ENCODE measurements around the gene RAMACL. TPM values are rescaled to one million over a fixed set of nuclear protein-coding genes. Genes with fewer than 3 reads are reported as not detected.

The RAMACL gene
- total RNA-seq, 2 experiments from 2014 or later, result 0.44 to 0.48 TPM

DNA sequence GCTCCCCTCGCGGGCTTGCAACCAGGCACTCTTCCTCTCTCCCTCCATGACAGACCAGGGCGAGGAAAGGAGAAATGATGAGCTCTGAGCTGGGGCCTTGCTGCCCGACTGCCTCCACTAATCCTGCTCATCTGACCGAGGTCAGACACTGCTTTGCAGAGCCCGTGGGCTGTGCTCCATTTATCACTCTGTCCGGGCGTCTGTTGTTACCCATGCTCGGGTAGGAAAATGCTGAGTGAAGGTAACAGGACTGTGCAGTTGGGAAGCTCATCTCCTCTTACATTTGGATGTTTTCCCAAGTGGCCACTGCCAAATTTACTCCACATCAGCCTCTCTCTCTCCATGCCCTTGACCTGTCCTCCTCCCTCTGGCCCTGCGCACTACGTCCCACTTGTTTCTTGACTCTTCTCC is 26.0 kb upstream of the RAMACL start:
- no peaks in the 10 kb centered on the region for H3K27me3 Mint-ChIP-seq
- no peak overlapping the region for H3K27ac Mint-ChIP-seq
- no peaks in the 10 kb centered on the region for H3K4me1 Mint-ChIP-seq
- POLR2A ChIA-PET, result interaction anchor here (0.6 kb wide), 1 partner anchor 87 kb away, joined by 3 read pairs; no protein-coding TSS in a partner anchor
- DNase-seq, result no peak
- H3K36me3 Mint-ChIP-seq, result no peaks in the 10 kb centered on the region
- ATAC-seq (ENCODE audit: low read depth), result no peak
- no peaks in the 10 kb centered on the region for H3K9me3 Mint-ChIP-seq
- no peak overlapping the region for H3K4me3 Mint-ChIP-seq

DNA sequence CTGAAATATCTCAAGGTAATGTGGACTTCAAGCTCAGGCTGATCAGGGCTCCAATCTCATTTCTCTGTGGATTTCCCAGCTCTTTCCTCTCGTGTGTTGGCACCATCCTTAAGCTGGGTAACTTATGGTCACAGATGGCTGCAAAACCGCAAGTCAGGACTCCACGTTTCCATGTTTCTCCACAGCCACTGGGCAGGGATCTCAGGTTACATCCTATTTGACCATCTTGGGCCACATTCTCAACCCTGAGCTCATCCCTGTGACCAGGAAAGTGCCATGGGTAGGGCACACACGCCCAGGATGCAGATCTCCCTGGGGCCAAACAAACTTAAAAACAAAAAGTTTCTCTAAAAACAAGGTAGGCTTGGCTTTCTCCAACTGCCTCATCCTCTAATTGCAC is 25.2 kb upstream of the RAMACL start:
- Mint-ChIP-seq H3K4me3 (no peak overlapping the region), H3K27me3 (no peaks in the 10 kb centered on the region), H3K36me3 (no peaks in the 10 kb centered on the region), H3K4me1 (no peaks in the 10 kb centered on the region), H3K27ac (no peak overlapping the region), H3K9me3 (no peaks in the 10 kb centered on the region)
- POLR2A ChIA-PET, result no interaction called here
- no peak for ATAC-seq (ENCODE audit: low read depth)
- DNase-seq, result no peak

DNA sequence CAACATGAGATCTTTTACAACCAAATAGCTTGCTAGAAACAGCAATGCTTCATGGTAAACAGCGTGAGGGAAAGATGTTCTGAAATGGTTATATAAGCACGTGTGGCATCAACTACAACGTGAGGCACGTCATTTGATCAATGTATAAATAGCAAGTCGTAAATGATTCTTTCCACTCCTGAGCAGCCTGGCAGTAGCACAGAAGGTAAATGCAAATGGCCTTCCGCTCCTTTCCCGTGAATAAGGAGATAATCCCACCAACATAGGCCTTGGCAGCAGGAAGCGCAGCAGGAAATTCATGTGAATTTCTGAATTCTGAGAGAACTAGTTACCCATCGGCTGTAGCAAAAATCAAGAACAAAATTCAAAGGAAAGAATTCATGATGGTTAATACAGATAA is 23.6 kb upstream of the RAMACL start:
- POLR2A ChIA-PET, result no interaction called here

DNA sequence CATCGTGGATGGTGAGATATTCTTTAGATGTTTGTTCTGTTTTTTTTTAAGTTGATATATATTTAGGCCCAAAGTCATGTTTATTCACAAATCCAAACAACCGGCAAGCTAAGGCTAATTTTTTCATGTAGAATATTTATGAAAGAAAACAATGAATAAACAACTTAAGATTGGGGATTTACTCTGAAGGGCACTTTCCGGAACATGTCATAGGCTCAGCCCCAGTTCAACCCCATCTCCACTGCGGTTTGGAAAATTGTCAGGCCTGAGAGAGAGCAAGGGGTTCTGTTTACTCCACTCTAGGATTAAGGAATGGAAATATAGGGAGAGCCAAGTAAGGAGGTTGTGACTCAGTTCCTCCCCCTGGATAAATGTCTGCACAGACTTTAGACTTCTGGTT is 22.3 kb upstream of the RAMACL start:
- Mint-ChIP-seq H3K9me3 (no peaks in the 10 kb centered on the region), H3K4me3 (no peak overlapping the region), H3K4me1 (no peaks in the 10 kb centered on the region), H3K27me3 (no peaks in the 10 kb centered on the region), H3K27ac (no peak overlapping the region), H3K36me3 (no peaks in the 10 kb centered on the region)
- POLR2A ChIA-PET, result no interaction called here
- DNase-seq (no peak), ATAC-seq (ENCODE audit: low read depth) (no peak)

More for the DNA sequence above, 23.6 kb upstream of the RAMACL start:
- DNase-seq (no peak), ATAC-seq (ENCODE audit: low read depth) (no peak)
- Mint-ChIP-seq H3K27me3 (no peaks in the 10 kb centered on the region), H3K4me3 (no peak overlapping the region), H3K9me3 (no peaks in the 10 kb centered on the region), H3K36me3 (no peaks in the 10 kb centered on the region), H3K4me1 (no peaks in the 10 kb centered on the region), H3K27ac (no peak overlapping the region)

DNA sequence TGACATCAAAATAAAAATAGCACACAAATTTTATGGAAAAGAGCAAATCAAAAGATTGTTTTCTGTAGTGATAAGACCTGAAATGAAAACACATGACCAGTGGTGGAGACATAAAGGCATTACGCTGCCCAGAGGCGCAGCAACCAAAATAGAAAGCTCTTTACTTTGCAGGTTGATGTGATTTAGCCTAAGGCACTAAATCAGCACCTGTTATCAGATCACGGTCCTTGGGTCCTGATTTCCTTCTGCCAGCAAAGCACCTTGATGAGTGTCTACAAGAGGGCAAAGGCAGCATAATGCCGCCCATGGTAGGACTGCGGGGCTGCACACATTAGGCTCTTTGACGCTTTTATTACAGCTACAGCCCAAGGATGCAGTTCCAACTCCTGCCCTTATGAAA is 19.3 kb upstream of the RAMACL start:
- Mint-ChIP-seq H3K36me3 (no peaks in the 10 kb centered on the region), H3K9me3 (no peaks in the 10 kb centered on the region), H3K4me3 (no peak overlapping the region), H3K4me1 (no peaks in the 10 kb centered on the region), H3K27ac (no peak overlapping the region), H3K27me3 (no peaks in the 10 kb centered on the region)
- DNase-seq (no peak), ATAC-seq (ENCODE audit: low read depth) (no peak)
- POLR2A ChIA-PET, result no interaction called here

DNA sequence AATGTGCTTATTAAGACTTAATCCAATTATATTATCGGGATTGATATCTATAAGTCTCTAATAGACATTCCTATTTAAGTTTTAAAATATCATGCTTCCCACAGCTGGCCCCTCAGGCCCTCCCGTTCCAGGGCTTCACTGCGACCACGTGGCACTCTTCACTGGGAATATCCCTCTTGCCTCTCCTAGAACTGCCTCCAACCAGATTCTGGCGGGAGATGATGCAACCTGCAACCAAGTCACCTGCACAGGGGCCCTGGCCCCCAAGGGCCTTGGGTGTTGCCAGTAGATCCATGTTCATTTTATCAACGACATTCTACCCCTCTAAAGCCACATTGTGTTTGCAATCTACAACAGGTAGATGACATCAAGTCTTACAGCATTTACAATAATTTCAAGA is 18.4 kb upstream of the RAMACL start:
- POLR2A ChIA-PET, result no interaction called here
- no peak for ATAC-seq (ENCODE audit: low read depth)
- Mint-ChIP-seq H3K36me3 (no peaks in the 10 kb centered on the region), H3K9me3 (no peaks in the 10 kb centered on the region), H3K27ac (no peak overlapping the region), H3K4me1 (no peaks in the 10 kb centered on the region), H3K27me3 (no peaks in the 10 kb centered on the region), H3K4me3 (no peak overlapping the region)
- no peak for DNase-seq

DNA sequence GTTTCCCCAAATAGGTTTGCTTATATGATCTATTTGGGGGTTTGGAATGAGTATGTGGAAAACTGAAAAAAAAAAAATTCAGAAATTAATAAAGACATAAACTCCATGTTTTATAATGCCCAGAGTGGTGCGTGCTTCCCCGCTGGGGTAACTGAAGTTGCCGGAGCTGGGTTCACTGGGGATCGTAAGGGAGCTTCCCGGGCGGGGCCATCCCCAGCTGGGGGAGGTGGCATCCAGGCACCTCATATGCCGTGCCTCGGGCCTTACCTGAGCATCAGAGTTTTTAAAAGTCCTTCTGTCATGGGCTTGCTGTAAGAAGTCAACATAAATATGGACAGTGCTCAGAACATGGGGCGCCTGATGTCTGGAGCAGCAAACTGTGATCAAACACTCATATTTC is 17.9 kb upstream of the RAMACL start:
- H3K36me3 Mint-ChIP-seq, result no peaks in the 10 kb centered on the region
- DNase-seq (no peak), ATAC-seq (ENCODE audit: low read depth) (no peak)
- POLR2A ChIA-PET, result no interaction called here
- no peaks in the 10 kb centered on the region for H3K27me3 Mint-ChIP-seq
- H3K4me3 Mint-ChIP-seq, result no peak overlapping the region
- no peaks in the 10 kb centered on the region for H3K4me1 Mint-ChIP-seq
- no peak overlapping the region for H3K27ac Mint-ChIP-seq
- H3K9me3 Mint-ChIP-seq, result no peaks in the 10 kb centered on the region

DNA sequence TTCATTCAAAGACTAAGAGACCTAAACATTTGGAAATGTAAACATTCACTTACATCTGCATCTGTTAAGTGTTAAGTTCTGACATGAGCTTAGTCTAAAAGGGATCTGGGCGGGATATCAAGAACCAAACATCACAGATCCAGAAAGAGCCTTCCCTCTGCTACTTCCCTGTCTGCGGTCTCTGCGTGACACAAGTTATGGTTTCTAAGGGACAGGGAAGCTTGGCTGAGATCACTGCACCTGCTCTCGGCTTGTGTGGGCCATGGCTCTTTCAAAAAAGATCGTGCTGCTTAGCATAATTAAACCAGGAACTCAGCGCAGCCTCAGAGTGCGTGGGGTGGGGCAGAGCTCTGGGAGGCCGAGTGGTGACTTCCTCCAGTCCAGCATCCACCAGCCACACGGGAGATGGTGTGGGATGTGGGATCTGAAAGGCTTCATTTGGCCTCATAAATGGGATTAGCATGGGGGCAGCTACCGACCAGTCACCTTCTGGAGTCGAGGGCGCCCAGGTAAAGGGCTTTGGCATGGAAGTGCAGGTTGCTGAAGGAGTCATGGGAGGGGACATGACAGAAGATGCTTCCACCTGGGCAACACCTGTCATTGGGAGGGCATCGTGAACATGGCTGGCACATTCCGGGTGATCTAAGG is 16.7 kb upstream of the RAMACL start:
- H3K4me1 Mint-ChIP-seq, result no peaks in the 10 kb centered on the region
- H3K27me3 Mint-ChIP-seq, result no peaks in the 10 kb centered on the region
- no peaks in the 10 kb centered on the region for H3K9me3 Mint-ChIP-seq
- ATAC-seq (ENCODE audit: low read depth) (no peak), DNase-seq (no peak)
- POLR2A ChIA-PET, result no interaction called here
- no peaks in the 10 kb centered on the region for H3K36me3 Mint-ChIP-seq
- H3K4me3 Mint-ChIP-seq, result no peak overlapping the region
- H3K27ac Mint-ChIP-seq, result no peak overlapping the region

DNA sequence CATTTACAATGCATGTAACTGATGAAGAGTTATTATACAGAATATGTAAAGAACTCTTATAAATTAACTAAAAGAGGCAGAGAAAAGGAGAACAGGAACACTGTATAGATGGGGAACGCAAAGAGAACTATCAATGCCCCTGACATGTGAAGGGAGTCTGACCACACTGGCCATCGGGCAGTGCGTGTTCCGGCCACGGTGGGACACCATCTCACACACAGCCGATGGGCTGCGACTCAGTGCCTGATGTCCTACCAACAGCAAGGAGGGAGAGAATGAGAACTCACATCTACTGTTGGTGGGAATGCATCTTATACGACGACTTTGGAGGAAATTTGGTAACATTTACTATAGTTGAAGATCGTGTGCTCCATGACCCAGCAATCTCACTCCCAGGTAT is 15.5 kb upstream of the RAMACL start:
- no peaks in the 10 kb centered on the region for H3K4me1 Mint-ChIP-seq
- H3K4me3 Mint-ChIP-seq, result no peak overlapping the region
- no peak overlapping the region for H3K27ac Mint-ChIP-seq
- no peaks in the 10 kb centered on the region for H3K27me3 Mint-ChIP-seq
- H3K36me3 Mint-ChIP-seq, result no peaks in the 10 kb centered on the region
- POLR2A ChIA-PET, result interaction anchor here (0.7 kb wide), 1 partner anchor 305 kb away, joined by 3 read pairs; no protein-coding TSS in a partner anchor
- ATAC-seq (ENCODE audit: low read depth) (no peak), DNase-seq (no peak)
- H3K9me3 Mint-ChIP-seq, result no peaks in the 10 kb centered on the region

DNA sequence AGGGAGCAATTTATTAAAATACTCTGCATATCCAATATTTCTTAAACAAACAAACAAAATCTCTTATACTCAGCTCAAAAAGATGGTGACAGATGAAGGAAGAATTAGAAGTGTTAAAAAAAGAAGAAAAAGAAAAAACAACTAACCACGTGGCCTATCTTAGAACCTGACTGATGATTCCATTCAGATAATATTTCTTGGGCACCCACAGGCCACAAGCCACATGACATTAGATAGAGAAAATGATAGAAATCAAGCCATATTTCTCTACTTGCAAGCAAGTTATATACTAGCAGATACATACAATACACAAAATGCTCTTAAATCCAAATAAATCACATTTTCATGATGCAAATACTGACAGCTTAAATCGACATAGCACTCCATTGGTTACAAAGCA is 14.5 kb upstream of the RAMACL start:
- DNase-seq (no peak), ATAC-seq (ENCODE audit: low read depth) (no peak)
- POLR2A ChIA-PET, result no interaction called here
- Mint-ChIP-seq H3K27ac (no peak overlapping the region), H3K4me3 (no peak overlapping the region), H3K9me3 (no peaks in the 10 kb centered on the region), H3K4me1 (no peaks in the 10 kb centered on the region), H3K27me3 (no peaks in the 10 kb centered on the region), H3K36me3 (no peaks in the 10 kb centered on the region)

DNA sequence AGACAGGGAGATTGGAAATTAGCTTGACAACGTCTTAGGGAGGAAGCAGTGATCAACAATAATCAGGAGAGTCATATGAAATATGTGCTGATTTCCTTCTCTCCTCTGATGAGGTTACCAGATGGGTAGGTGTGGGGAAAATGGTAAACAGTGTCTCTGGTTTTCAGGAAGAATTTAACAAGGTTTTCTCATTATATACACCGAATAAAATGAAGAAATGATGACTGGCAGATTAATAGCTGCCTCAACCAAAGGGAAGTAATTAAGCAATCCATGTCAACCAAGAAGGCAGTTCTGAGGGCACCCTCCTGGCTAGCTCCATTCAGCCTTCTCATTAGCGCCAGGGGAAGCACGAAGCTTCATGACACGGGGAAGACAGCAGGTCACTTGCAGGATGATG is 12.7 kb upstream of the RAMACL start:
- H3K27me3 Mint-ChIP-seq, result no peaks in the 10 kb centered on the region
- H3K27ac Mint-ChIP-seq, result no peak overlapping the region
- no peak overlapping the region for H3K4me3 Mint-ChIP-seq
- H3K4me1 Mint-ChIP-seq, result no peaks in the 10 kb centered on the region
- DNase-seq, result no peak
- POLR2A ChIA-PET, result no interaction called here
- H3K36me3 Mint-ChIP-seq, result no peaks in the 10 kb centered on the region
- H3K9me3 Mint-ChIP-seq, result no peaks in the 10 kb centered on the region
- no peak for ATAC-seq (ENCODE audit: low read depth)

DNA sequence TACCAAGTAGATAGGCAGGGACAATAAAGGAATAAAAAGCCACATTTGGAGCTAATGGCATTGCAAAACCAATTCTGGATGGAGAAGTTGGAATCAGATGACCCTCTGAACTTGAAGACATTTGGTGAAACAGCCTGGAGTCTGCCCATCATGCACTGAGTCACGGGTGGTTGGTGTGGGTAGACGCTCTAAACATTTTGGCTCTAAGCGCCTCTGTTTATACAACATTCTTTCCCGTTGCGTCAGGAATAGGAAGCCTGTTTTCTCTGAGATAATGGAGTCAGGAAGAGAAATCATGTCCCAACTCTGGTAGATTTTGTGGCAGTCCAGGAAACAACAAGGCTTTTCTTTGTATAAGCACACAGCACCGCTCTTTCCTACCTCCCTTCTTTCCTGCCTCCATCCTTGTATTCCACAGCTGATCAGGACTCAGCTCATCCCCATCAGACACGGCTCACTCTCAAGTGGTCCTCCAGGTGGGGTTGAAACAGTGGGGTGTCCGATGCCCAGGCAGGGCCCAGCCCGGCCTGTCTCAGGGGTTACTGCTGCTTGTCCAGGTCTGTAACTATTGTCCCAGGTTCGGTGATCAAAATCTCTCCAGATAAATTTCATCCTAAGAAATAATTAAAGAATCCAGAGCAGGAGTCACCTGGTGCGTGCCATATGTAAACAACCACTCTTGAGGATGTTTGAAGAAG is 12.1 kb upstream of the RAMACL start:
- POLR2A ChIA-PET, result no interaction called here
- ATAC-seq (ENCODE audit: low read depth) (no peak), DNase-seq (no peak)
- Mint-ChIP-seq H3K27ac (no peak overlapping the region), H3K36me3 (no peaks in the 10 kb centered on the region), H3K9me3 (no peaks in the 10 kb centered on the region), H3K4me1 (no peaks in the 10 kb centered on the region), H3K27me3 (no peaks in the 10 kb centered on the region), H3K4me3 (no peak overlapping the region)

DNA sequence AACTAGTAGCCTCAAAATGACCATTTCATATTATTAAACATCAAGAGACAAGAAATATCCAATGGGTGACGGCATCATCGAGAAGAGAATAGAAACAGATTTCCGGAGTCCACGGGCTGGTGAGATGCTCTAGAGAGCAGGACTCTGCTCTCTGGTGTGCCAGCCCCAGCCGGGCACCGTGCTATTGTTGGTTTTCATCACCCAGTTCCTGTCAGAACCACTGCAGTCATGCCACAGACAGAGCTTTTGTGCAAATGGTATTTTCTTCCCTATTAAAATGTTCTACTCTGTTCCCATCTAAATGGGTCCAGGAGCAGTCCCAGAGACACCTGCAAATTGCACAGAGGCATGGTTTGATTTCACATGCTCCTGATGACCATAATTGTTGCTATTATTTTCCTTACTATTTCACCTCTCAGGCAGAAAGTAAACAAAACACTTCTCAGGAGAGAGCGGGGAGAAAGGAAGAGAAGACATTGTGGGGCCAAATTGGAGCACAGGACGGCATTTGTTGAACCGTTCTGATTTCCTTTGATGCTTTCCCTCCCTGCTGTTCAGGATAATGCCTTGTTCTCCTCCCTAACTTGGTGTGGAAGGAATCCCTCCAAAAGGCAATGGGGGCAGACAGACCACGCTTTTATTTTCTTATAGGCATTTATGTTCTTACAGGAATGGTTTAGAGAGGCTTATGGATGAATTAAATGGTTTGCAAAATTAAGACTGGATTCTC is 11.4 kb upstream of the RAMACL start:
- Mint-ChIP-seq H3K36me3 (no peaks in the 10 kb centered on the region), H3K9me3 (no peaks in the 10 kb centered on the region), H3K4me3 (no peak overlapping the region), H3K27me3 (no peaks in the 10 kb centered on the region), H3K27ac (no peak overlapping the region), H3K4me1 (no peaks in the 10 kb centered on the region)
- ATAC-seq (ENCODE audit: low read depth) (no peak), DNase-seq (no peak)
- POLR2A ChIA-PET, result no interaction called here
